PFSK-1 (cell line): ENCODE data around the gene UMPS.

Source experiments
- FOXP2 ChIP-seq: optimal IDR thresholded peaks from 2 replicates; pipeline ENCODE3; 2011; ENCODE audit warnings: borderline replicate concordance, control low read depth, inconsistent platforms; ENCODE audit not compliant: insufficient read depth; ENCODE audit errors: extremely low read length, extremely low read depth
- POLR2AphosphoS5 ChIP-seq: IDR thresholded peaks from 2 replicates; pipeline ENCODE4 v1.6.1; 2012; ENCODE audit warnings: low read depth, mild to moderate bottlenecking, control low read depth, low read length, moderate library complexity
- SIN3A ChIP-seq: IDR thresholded peaks from 2 replicates; pipeline ENCODE4 v1.6.1; 2012; ENCODE audit warnings: mild to moderate bottlenecking, low read length, moderate library complexity, borderline replicate concordance; ENCODE audit not compliant: insufficient read depth
- TAF1 ChIP-seq: IDR thresholded peaks from 2 replicates; pipeline ENCODE4 v1.6.1; 2012; ENCODE audit warnings: low read length, control low read depth, borderline replicate concordance; ENCODE audit not compliant: insufficient read depth
- TF ChIP-seq, protein P1 (sequence below), 2 experiments: IDR thresholded peaks; 2 replicates each; pipeline versions ENCODE4 v1.6.1 to v1.8.0; 2011 to 2012; ENCODE audit warnings: low read depth in 2 of 2, low read length in 2 of 2, control low read depth in 1 of 2, inconsistent platforms in 1 of 2, mild to moderate bottlenecking in 1 of 2, moderate library complexity in 1 of 2; ENCODE audit not compliant: insufficient read depth in 1 of 2

Gene UMPS

DNA sequence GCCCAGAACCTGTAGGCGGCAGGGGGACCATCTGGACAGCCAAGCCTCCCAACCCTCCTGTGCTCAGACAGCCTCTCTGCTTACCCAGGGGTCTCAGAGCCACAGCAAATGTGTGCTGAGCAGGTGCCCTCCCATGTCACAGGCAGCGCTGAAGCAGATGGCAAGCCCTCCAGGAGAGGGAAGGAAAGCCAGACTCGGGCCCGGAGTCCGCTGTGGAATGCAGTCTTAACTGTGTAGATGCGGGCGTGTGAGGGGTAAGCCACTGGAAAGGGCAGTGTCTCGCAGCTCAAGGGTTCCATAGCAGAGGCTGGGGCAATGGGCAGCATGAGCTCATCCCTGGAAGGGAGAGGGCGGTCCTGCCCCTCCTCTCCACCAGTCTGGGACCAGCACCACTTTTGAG lies 45.6 kb downstream of the UMPS start:
- TF ChIP-seq TAF1 (no peak), POLR2AphosphoS5 (no peak), FOXP2 (no peak), SIN3A (no peak)
- TF ChIP-seq, protein P1, sequence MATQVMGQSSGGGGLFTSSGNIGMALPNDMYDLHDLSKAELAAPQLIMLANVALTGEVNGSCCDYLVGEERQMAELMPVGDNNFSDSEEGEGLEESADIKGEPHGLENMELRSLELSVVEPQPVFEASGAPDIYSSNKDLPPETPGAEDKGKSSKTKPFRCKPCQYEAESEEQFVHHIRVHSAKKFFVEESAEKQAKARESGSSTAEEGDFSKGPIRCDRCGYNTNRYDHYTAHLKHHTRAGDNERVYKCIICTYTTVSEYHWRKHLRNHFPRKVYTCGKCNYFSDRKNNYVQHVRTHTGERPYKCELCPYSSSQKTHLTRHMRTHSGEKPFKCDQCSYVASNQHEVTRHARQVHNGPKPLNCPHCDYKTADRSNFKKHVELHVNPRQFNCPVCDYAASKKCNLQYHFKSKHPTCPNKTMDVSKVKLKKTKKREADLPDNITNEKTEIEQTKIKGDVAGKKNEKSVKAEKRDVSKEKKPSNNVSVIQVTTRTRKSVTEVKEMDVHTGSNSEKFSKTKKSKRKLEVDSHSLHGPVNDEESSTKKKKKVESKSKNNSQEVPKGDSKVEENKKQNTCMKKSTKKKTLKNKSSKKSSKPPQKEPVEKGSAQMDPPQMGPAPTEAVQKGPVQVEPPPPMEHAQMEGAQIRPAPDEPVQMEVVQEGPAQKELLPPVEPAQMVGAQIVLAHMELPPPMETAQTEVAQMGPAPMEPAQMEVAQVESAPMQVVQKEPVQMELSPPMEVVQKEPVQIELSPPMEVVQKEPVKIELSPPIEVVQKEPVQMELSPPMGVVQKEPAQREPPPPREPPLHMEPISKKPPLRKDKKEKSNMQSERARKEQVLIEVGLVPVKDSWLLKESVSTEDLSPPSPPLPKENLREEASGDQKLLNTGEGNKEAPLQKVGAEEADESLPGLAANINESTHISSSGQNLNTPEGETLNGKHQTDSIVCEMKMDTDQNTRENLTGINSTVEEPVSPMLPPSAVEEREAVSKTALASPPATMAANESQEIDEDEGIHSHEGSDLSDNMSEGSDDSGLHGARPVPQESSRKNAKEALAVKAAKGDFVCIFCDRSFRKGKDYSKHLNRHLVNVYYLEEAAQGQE (IDR thresholded peaks at IDR 0.05; ENCODE audit: insufficient read depth in 1 of 2, low read depth in 2 of 2, low read length in 2 of 2): no peak

DNA sequence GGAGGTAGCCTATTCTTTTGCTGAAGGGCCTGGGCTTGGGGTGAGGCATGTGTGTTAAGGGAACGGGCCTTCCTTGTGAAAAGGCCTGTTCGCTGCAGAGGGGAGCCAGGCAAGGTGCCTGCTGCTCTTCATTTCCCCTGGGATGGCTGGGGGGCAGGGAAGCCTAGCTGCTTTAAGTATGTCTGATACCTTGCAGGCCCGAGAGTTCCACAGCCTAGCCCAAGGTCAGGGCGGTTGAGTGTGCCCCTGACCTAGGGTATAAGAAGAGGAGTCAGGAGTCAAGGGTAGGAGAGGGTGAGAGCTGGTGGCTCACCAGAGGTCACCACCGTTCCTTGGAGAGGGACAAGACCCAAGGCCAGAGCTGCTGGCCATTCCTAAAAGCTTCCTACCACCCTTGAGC lies 46.6 kb downstream of the UMPS start:
- TF ChIP-seq, protein P1 (IDR thresholded peaks at IDR 0.05; ENCODE audit: insufficient read depth in 1 of 2, low read depth in 2 of 2, low read length in 2 of 2): no peak
- TF ChIP-seq SIN3A (no peak), FOXP2 (no peak), POLR2AphosphoS5 (no peak), TAF1 (no peak)

DNA sequence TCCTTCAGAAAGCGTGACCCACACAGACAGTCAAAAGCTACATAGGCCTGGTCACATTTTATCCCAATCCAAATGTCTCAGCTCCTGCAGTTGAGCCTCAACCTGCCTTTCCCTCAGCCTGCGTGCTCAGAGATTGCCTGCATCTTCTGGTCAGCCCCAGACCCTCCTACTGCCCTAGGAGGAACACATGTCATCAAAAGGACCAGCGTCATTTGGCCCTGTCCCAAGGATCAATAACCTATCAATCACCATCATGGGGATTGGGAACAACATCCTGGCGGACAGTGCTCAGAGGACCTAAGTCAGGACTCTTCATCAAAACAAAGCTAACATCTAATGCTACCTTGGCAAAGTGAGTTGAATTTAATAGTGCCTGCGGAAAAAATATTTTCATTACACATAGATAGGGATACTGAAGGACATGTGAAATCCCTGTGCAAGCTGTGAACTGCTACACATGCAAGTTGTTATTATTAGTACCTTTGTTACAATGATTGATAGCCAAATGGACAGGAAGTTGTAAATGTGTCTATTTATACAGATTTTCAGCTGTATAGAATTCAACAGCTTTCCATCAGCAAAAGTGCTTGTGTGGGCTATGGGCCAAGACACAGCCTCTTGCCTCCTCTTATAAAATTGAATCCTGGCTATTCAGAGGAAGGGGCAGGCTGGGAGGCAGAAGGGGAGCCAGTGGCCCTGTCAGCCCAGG lies 47.7 kb downstream of the UMPS start:
- no peak for TF ChIP-seq FOXP2
- no peak for TF ChIP-seq SIN3A
- TF ChIP-seq, protein P1 (IDR thresholded peaks at IDR 0.05; ENCODE audit: insufficient read depth in 1 of 2, low read depth in 2 of 2, low read length in 2 of 2): no peak

DNA sequence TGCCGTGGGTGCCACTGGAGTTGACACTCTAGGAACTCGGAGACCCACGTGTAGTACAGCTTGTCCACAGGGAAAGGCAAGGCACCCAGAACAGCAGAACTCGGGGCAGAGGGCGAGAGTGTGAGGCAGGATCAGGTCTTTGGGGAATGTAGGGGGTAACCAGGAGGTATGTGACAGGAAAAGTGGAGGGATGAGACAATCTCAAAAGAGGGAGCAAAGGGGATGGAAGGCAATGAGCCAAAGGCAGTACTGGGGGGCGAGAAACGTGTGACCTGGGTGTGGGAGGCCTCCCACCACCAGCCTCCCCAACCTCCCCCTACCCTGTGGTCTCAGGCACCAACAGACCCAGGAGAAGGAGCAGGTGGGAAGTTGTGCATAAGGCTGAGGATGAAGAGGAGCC lies 48.9 kb downstream of the UMPS start:
- no peak for TF ChIP-seq TAF1
- no peak for TF ChIP-seq POLR2AphosphoS5
- TF ChIP-seq SIN3A: no peak
- no peak for TF ChIP-seq FOXP2
- TF ChIP-seq, protein P1 (IDR thresholded peaks at IDR 0.05; ENCODE audit: insufficient read depth in 1 of 2, low read depth in 2 of 2, low read length in 2 of 2): no peak

DNA sequence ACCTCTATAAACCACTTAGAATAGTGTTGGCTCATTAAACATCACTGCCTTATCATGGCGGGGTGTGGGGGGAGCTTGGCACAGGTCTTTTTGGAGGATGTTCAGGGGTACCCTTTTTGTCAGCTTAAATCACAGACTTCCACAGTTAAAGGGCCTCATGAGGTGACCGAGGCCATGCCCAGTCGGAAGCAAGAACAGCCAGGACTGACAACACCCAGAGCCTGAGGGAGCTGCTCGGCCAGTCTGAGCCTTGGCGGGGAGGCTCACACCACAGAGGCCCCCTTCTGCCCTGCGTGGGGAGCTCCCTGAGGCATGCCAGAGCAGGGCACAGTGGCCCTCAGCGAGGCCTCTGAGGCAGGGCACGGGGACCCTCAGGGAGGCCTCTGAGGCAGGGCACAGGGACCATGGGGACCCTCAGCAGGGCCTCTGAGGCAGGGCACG lies 49.5 kb downstream of the UMPS start:
- TF ChIP-seq POLR2AphosphoS5 (no peak), FOXP2 (no peak), SIN3A (no peak), TAF1 (no peak)
- TF ChIP-seq, protein P1 (IDR thresholded peaks at IDR 0.05; ENCODE audit: insufficient read depth in 1 of 2, low read depth in 2 of 2, low read length in 2 of 2): no peak
